IMR-90 (cell line): Measurements from ENCODE around the gene PLSCR2. TPM values are rescaled to one million over a fixed set of nuclear protein-coding genes. Genes with fewer than 3 reads are reported as not detected.
A peak's percentile ranks its signal among the peaks of the same experiment; 100 is the strongest.

ENCODE experiments used
- ATAC-seq: fragments of 200-7000 bp; cut with Tn5 transposase; 2 replicates; pipeline ENCODE4 v1.9.1; 2020; ENCODE audit warnings: low read depth, mild to moderate bottlenecking, moderate library complexity
- BruUV-seq: library from RNA; stranded (reverse); fragments of 400-500 nt; replicated peaks from 2 replicates; lab custom pipeline; 2021; lab: Mats Ljungman, UMichigan
- CTCF ChIA-PET: fragments of 300-600 bp; formaldehyde crosslinking; extraction: SDS; loops from one replicate; lab custom pipeline; 2021; ENCODE audit warnings: antibody characterized with exemption; lab: Yijun Ruan, JAX
- POLR2A ChIA-PET: fragments of 300-600 bp; sonication (Branson Sonifier 250); formaldehyde crosslinking; loops from one replicate; lab custom pipeline; 2022; ENCODE audit warnings: antibody characterized with exemption; ENCODE audit not compliant: unreplicated experiment; lab: Charles Lee
- DNase-seq: peaks from one replicate; pipeline ENCODE4 v3.0.0; 2013
- H2AFZ ChIP-seq: replicated peaks from 2 replicates; pipeline ENCODE3; 2013; ENCODE audit warnings: low read length, mild to moderate bottlenecking; ENCODE audit not compliant: poor library complexity
- H2AK5ac ChIP-seq: 2 replicates; pipeline ENCODE4 v1.6.1; 2013; ENCODE audit warnings: low read depth, low read length, inconsistent platforms
- H2AK9ac ChIP-seq: replicated peaks from 2 replicates; pipeline ENCODE3; 2013; ENCODE audit warnings: mild to moderate bottlenecking, low read depth, low read length, moderate library complexity; ENCODE audit not compliant: poor library complexity
- H2BK120ac ChIP-seq: 2 replicates; pipeline ENCODE4 v1.6.1; 2013; ENCODE audit warnings: low read depth, low read length, inconsistent platforms
- H2BK15ac ChIP-seq: 3 replicates; pipeline ENCODE4 v1.6.1; 2013; ENCODE audit warnings: low read depth, low read length, inconsistent platforms
- H2BK20ac ChIP-seq: 2 replicates; pipeline ENCODE4 v1.6.1; 2013; ENCODE audit warnings: low read depth, mild to moderate bottlenecking, inconsistent platforms, low read length, moderate library complexity
- H2BK5ac ChIP-seq: 2 replicates; pipeline ENCODE4 v1.6.1; 2013; ENCODE audit warnings: mild to moderate bottlenecking, low read depth, low read length, inconsistent platforms; ENCODE audit not compliant: poor library complexity, severe bottlenecking
- H3K14ac ChIP-seq: replicated peaks from 2 replicates; pipeline ENCODE4 v1.6.1; 2013; ENCODE audit warnings: low read depth, low read length, inconsistent platforms
- H3K18ac ChIP-seq: 2 replicates; pipeline ENCODE4 v1.6.1; 2013; ENCODE audit warnings: low read depth, low read length, control low read depth
- H3K23ac ChIP-seq: 2 replicates; pipeline ENCODE4 v1.6.1; 2013; ENCODE audit warnings: low read depth, low read length, inconsistent platforms
- H3K27ac ChIP-seq: 2 replicates; pipeline ENCODE4 v1.5.1; 2013; ENCODE audit warnings: mild to moderate bottlenecking, control low read depth, low read length; ENCODE audit not compliant: insufficient read depth
- H3K27me3 ChIP-seq: 2 replicates; pipeline ENCODE4 v1.6.1; 2013; ENCODE audit warnings: low read length; ENCODE audit not compliant: control insufficient read depth, insufficient read depth
- H3K36me3 ChIP-seq: 2 replicates; pipeline ENCODE4 v1.6.1; 2013; ENCODE audit warnings: low read length, mixed read lengths; ENCODE audit not compliant: control insufficient read depth, insufficient read depth
- H3K4ac ChIP-seq: 2 replicates; pipeline ENCODE4 v1.6.1; 2013; ENCODE audit warnings: low read depth, low read length, inconsistent platforms
- H3K4me1 ChIP-seq: 2 replicates; pipeline ENCODE4 v1.6.1; 2013; ENCODE audit warnings: low read length, mixed read lengths; ENCODE audit not compliant: control insufficient read depth, insufficient read depth
- H3K4me2 ChIP-seq: 2 replicates; pipeline ENCODE4 v1.6.1; 2013; ENCODE audit warnings: low read depth, mild to moderate bottlenecking, control low read depth, low read length, moderate library complexity
- H3K4me3 ChIP-seq: 2 replicates; pipeline ENCODE4 v1.5.1; 2013; ENCODE audit warnings: low read depth, mild to moderate bottlenecking, control low read depth, low read length, moderate library complexity; ENCODE audit not compliant: insufficient read depth
- H3K56ac ChIP-seq: 2 replicates; pipeline ENCODE4 v1.6.1; 2013; ENCODE audit warnings: low read length, inconsistent platforms; ENCODE audit not compliant: insufficient read depth; ENCODE audit errors: extremely low read depth
- H3K79me1 ChIP-seq, 2 experiments: 2 replicates each; pipeline ENCODE4 v1.6.1; 2013; ENCODE audit warnings: low read length in 2 of 2, inconsistent platforms in 1 of 2, low read depth in 1 of 2
- H3K9ac ChIP-seq: 2 replicates; pipeline ENCODE4 v1.6.1; 2013; ENCODE audit warnings: low read depth, low read length, control low read depth
- H3K9me1 ChIP-seq: 2 replicates; pipeline ENCODE4 v1.6.1; 2013; ENCODE audit warnings: low read length, inconsistent platforms; ENCODE audit not compliant: insufficient read depth
- H3K9me3 ChIP-seq: 2 replicates; pipeline ENCODE4 v1.6.1; 2013; ENCODE audit warnings: low read length; ENCODE audit not compliant: control insufficient read depth, insufficient read depth
- H4K20me1 ChIP-seq: 2 replicates; pipeline ENCODE4 v1.6.1; 2013; ENCODE audit warnings: low read length, inconsistent platforms; ENCODE audit not compliant: insufficient read depth
- H4K5ac ChIP-seq: 2 replicates; pipeline ENCODE4 v1.6.1; 2013; ENCODE audit warnings: mild to moderate bottlenecking, low read depth, low read length, control low read depth
- H4K8ac ChIP-seq, 2 experiments: 2 replicates each; pipeline ENCODE4 v1.6.1; 2013; ENCODE audit warnings: low read depth in 2 of 2, low read length in 2 of 2, control low read depth in 1 of 2, inconsistent platforms in 1 of 2
- H4K91ac ChIP-seq: 2 replicates; pipeline ENCODE4 v1.6.1; 2013; ENCODE audit warnings: low read depth, low read length, inconsistent platforms; ENCODE audit not compliant: insufficient read depth
- BHLHE40 ChIP-seq: fragments of 150-350 bp; IDR thresholded peaks from 2 replicates; pipeline ENCODE4 v1.6.1; 2016; ENCODE audit warnings: mild to moderate bottlenecking, low read depth, low read length
- CEBPB ChIP-seq: IDR thresholded peaks from 2 replicates; pipeline ENCODE4 v1.6.1; 2012; ENCODE audit warnings: low read depth, low read length, improper control_type of control experiment
- CHD1 ChIP-seq: IDR thresholded peaks from 2 replicates; pipeline ENCODE4 v1.6.1; 2012; ENCODE audit warnings: low read depth, low read length, improper control_type of control experiment
- CTCF ChIP-seq: conservative IDR thresholded peaks from 2 replicates; pipeline ENCODE4 v1.5.1; 2012; ENCODE audit warnings: mild to moderate bottlenecking, low read depth, low read length, improper control_type of control experiment
- FOS ChIP-seq: fragments of 150-350 bp; IDR thresholded peaks from 2 replicates; pipeline ENCODE4 v1.6.1; 2016; ENCODE audit warnings: low read depth, low read length
- MAFK ChIP-seq: IDR thresholded peaks from 2 replicates; pipeline ENCODE4 v1.6.1; 2012; ENCODE audit warnings: low read depth, low read length, improper control_type of control experiment
- MAZ ChIP-seq: IDR thresholded peaks from 2 replicates; pipeline ENCODE4 v1.6.1; 2012; ENCODE audit warnings: low read depth, mild to moderate bottlenecking, low read length, improper control_type of control experiment, moderate library complexity, borderline replicate concordance
- MXI1 ChIP-seq: IDR thresholded peaks from 2 replicates; pipeline ENCODE4 v1.6.1; 2012; ENCODE audit warnings: low read depth, mild to moderate bottlenecking, low read length, moderate library complexity, borderline replicate concordance
- NFE2L2 ChIP-seq: fragments of 150-350 bp; IDR thresholded peaks from 2 replicates; pipeline ENCODE4 v1.6.1; 2016; ENCODE audit warnings: low read depth, mild to moderate bottlenecking, low read length
- POLR2A ChIP-seq: IDR thresholded peaks from 2 replicates; pipeline ENCODE4 v1.6.1; 2012; ENCODE audit warnings: mild to moderate bottlenecking, low read depth, low read length
- RAD21 ChIP-seq: IDR thresholded peaks from 2 replicates; pipeline ENCODE4 v1.6.1; 2012; ENCODE audit warnings: low read length, improper control_type of control experiment
- RCOR1 ChIP-seq: IDR thresholded peaks from 2 replicates; pipeline ENCODE4 v1.6.1; 2012; ENCODE audit warnings: mild to moderate bottlenecking, low read length, improper control_type of control experiment; ENCODE audit not compliant: insufficient replicate concordance
- RFX5 ChIP-seq: IDR thresholded peaks from 2 replicates; pipeline ENCODE4 v1.8.0; 2012; ENCODE audit warnings: low read depth, mild to moderate bottlenecking, low read length, moderate library complexity
- SMC3 ChIP-seq: fragments of 150-350 bp; IDR thresholded peaks from 2 replicates; pipeline ENCODE4 v1.6.1; 2016; ENCODE audit warnings: low read depth, mild to moderate bottlenecking, antibody characterized with exemption, low read length, moderate library complexity
- WGBS, 2 experiments: methylation state at CpG; one replicate each; pipeline versions ENCODE4 v1.1.5 to v1.1.7; 2013; ENCODE audit warnings: missing lambda C conversion rate in 2 of 2; ENCODE audit not compliant: insufficient read length in 1 of 2; ENCODE audit errors: extremely low coverage in 2 of 2; 5-methylcytosine and 5-hydroxymethylcytosine counted together
- dilution Hi-C: fragments of 300-500 bp; cut with HindIII; formaldehyde crosslinking; loops from one replicate; pipeline ENCODE4 v1.14.3; 2018; ENCODE audit warnings: low sequenced_read_pairs; ENCODE audit not compliant: unreplicated experiment
- in situ Hi-C: fragments of 300-500 bp; cut with MboI; formaldehyde crosslinking; loops from 3 replicates; pipeline ENCODE4 v1.14.3; 2019; ENCODE audit warnings: low sequenced_read_pairs, inconsistent platforms, mixed read lengths
- intact Hi-C: fragments of 100-400 bp; cut with micrococcal nuclease; formaldehyde crosslinking; loops from 2 replicates; pipeline ENCODE4 v1.10.0; 2022
- polyA plus RNA-seq, 3 experiments: library from polyadenylated mRNA; depleted of rRNA; stranded (reverse); fragments of >200 nt; gene quantifications; 2 replicates each; pipeline ENCODE4 v1.2.3, GENCODE V29; 2012; ENCODE audit warnings: low replicate concordance in 1 of 3
- total RNA-seq: library from RNA; depleted of rRNA; stranded (reverse); fragments of >200 nt; gene quantifications from 2 replicates; pipeline ENCODE4 v1.2.3, GENCODE V29; 2012
- TF ChIP-seq, protein P1 (sequence below): fragments of 150-350 bp; IDR thresholded peaks from 2 replicates; pipeline ENCODE4 v1.6.1; 2017; ENCODE audit warnings: mild to moderate bottlenecking, antibody characterized with exemption, low read length, low read depth

The PLSCR2 gene
- total and polyA plus RNA-seq, 2 of the 4 experiments (the other 2 are of a cell fraction), result not detected

DNA sequence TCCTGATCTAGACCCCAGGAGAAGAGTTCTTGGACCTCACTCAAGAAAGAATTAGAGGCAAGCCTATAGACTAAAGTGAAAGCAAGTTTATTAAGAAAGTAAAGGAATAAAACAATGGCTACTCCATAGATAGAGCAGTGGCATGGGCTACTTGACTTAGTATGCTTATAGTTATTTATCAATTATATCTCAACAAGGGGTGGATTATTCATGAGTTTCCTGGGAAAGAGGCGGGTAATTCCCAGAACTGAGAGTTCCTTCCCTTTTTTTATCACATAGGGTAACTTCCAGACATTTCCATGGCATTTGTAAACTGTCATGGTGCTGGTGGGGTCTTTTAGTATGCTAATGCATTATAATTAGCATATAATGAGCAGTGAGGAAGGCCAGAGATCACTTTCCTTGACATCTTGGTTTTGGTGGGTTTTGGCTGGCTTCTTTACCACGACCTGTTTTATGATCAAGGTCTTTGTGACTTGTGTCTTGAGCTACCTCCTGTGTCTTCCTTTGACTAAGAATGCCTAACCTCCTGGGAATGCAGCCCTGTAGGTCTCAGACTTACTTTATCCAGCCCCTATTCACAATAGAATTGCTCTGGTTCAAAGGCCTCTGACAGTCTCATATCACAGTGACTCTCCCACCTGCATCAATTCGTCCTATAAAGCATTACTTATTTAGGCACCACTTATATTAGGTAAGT lies 35.3 kb upstream of the PLSCR2 start:
- intact Hi-C loops, result no loop called here
- no CpG with 5 or more reads among the region's 3 CpGs for WGBS, 2 experiments
- TF ChIP-seq MAZ (no peak), CTCF (no peak), FOS (no peak), RFX5 (no peak), RCOR1 (no peak), MAFK (no peak), RAD21 (no peak), MXI1 (no peak), NFE2L2 (no peak), POLR2A (no peak), CEBPB (no peak), SMC3 (no peak), CHD1 (no peak), BHLHE40 (no peak)
- TF ChIP-seq, protein P1, sequence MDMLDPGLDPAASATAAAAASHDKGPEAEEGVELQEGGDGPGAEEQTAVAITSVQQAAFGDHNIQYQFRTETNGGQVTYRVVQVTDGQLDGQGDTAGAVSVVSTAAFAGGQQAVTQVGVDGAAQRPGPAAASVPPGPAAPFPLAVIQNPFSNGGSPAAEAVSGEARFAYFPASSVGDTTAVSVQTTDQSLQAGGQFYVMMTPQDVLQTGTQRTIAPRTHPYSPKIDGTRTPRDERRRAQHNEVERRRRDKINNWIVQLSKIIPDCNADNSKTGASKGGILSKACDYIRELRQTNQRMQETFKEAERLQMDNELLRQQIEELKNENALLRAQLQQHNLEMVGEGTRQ, result no peak

More for the DNA sequence above, 35.3 kb upstream of the PLSCR2 start:
- H3K18ac ChIP-seq, result peak overlapping the region; percentile 45; the same call in 1 of the 2 replicates
- H3K79me1 ChIP-seq, result no peaks in the 10 kb centered on the region
- H3K4me2 ChIP-seq, result no peak overlapping the region
- dilution Hi-C loops, result no loop called here
- ATAC-seq (no peak), DNase-seq (no peak)
- peaks cover 8% of the 10 kb centered on the region; the same call in 1 of the 2 replicates for H3K4me1 ChIP-seq
- BruUV-seq, result no TSS peak
- peak overlapping the region; percentile 46 for H3K14ac ChIP-seq
- no peaks in the 10 kb centered on the region for H3K27me3 ChIP-seq
- no peaks in the 10 kb centered on the region for H3K36me3 ChIP-seq
- H3K9ac ChIP-seq, result no peak overlapping the region
- peak overlapping the region in 1 of 2 experiments; percentile 31; a peak in 1 of 4 replicates for H4K8ac ChIP-seq
- no peaks in the 10 kb centered on the region; the same call in 1 of the 2 replicates for H3K9me1 ChIP-seq
- H2BK20ac ChIP-seq, result peak overlapping the region; percentile 87
- 0 out of 2 replicates have a peak overlapping the region, but pooled peaks have one; percentile 33 for H2AK5ac ChIP-seq
- no peak overlapping the region for H3K56ac ChIP-seq
- in situ Hi-C loops, result no loop called here
- peak overlapping the region; percentile 72 for H2BK120ac ChIP-seq
- no peak overlapping the region for H2AFZ ChIP-seq
- H3K4me3 ChIP-seq, result no peak overlapping the region
- no peaks in the 10 kb centered on the region for H4K20me1 ChIP-seq
- no peak overlapping the region for H2AK9ac ChIP-seq
- ChIA-PET CTCF (no interaction called here), POLR2A (no interaction called here)
- peak overlapping the region; percentile 14 for H2BK5ac ChIP-seq
- no peak overlapping the region for H4K91ac ChIP-seq
- H3K9me3 ChIP-seq, result no peaks in the 10 kb centered on the region
- H3K4ac ChIP-seq, result peak overlapping the region; percentile 51
- no peak overlapping the region; the same call in 1 of the 2 replicates for H3K23ac ChIP-seq
- H2BK15ac ChIP-seq, result 0 out of 3 replicates have a peak overlapping the region, but pooled peaks have one; percentile 93
- H4K5ac ChIP-seq, result no peak overlapping the region
- no peak overlapping the region for H3K27ac ChIP-seq
